Measurements from ENCODE around the gene COPS6.

DNA sequence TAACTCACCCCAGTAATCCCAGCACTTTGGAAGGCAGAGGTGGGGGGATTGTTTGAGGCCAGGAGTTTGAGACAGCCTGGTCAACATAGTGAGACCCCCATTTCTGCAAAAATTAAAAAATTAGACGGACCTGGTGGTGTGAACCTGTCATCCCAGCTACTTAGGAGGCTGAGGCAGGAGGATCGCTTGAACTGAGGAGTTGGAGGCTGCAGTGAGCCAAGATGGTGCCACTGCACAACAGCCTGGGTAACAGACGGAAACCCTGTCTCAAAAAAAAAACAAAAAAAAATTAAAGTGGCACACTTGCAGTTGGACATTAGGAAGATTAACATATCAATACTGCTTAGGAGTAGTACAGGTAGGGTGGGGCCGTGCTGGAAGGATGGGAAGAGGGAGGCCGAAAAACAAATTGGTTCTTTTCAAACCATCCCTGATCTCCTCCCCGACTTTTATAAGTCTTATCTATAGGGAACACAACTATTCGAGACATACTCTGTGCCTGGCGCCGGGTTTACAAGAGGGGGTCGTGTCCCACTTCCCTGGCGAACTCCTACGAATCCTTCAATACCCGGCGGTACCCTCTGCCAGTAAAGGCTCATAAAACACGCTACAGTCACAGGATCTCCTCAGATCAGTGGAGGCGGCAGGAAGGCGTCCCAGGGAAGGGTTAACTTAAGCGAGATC is 29.8 kb downstream of the COPS6 start:
- TF ChIP-seq ZNF70 (CRISPR knock-in tag; IDR thresholded peaks at IDR 0.05), result no peak
- no peak for TF ChIP-seq ZNF565 (CRISPR knock-in tag; conservative IDR thresholded peaks at IDR 0.05; ENCODE audit: low read depth)
- TF ChIP-seq RARB (CRISPR knock-in tag; IDR thresholded peaks at IDR 0.05), result no peak
- TF ChIP-seq, protein P1, sequence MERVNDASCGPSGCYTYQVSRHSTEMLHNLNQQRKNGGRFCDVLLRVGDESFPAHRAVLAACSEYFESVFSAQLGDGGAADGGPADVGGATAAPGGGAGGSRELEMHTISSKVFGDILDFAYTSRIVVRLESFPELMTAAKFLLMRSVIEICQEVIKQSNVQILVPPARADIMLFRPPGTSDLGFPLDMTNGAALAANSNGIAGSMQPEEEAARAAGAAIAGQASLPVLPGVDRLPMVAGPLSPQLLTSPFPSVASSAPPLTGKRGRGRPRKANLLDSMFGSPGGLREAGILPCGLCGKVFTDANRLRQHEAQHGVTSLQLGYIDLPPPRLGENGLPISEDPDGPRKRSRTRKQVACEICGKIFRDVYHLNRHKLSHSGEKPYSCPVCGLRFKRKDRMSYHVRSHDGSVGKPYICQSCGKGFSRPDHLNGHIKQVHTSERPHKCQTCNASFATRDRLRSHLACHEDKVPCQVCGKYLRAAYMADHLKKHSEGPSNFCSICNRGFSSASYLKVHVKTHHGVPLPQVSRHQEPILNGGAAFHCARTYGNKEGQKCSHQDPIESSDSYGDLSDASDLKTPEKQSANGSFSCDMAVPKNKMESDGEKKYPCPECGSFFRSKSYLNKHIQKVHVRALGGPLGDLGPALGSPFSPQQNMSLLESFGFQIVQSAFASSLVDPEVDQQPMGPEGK (CRISPR knock-in tag; IDR thresholded peaks at IDR 0.05; ENCODE audit: borderline replicate concordance), result no peak
- TF ChIP-seq ZNF8 (CRISPR knock-in tag; IDR thresholded peaks at IDR 0.05), result no peak
- no peak for TF ChIP-seq TOX (CRISPR knock-in tag; IDR thresholded peaks at IDR 0.05; ENCODE audit: borderline replicate concordance)
- TF ChIP-seq ZC3H10 (CRISPR knock-in tag; IDR thresholded peaks at IDR 0.05), result no peak
- TF ChIP-seq ARNTL (CRISPR knock-in tag; IDR thresholded peaks at IDR 0.05; ENCODE audit: borderline replicate concordance, low read depth), result no peak
- TF ChIP-seq ISL1 (CRISPR knock-in tag; IDR thresholded peaks at IDR 0.05), result no peak
- TF ChIP-seq, protein P2, sequence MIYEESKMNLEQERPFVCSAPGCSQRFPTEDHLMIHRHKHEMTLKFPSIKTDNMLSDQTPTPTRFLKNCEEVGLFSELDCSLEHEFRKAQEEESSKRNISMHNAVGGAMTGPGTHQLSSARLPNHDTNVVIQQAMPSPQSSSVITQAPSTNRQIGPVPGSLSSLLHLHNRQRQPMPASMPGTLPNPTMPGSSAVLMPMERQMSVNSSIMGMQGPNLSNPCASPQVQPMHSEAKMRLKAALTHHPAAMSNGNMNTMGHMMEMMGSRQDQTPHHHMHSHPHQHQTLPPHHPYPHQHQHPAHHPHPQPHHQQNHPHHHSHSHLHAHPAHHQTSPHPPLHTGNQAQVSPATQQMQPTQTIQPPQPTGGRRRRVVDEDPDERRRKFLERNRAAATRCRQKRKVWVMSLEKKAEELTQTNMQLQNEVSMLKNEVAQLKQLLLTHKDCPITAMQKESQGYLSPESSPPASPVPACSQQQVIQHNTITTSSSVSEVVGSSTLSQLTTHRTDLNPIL (CRISPR knock-in tag; IDR thresholded peaks at IDR 0.05; ENCODE audit: low read depth), result no peak
- TF ChIP-seq, protein P3, sequence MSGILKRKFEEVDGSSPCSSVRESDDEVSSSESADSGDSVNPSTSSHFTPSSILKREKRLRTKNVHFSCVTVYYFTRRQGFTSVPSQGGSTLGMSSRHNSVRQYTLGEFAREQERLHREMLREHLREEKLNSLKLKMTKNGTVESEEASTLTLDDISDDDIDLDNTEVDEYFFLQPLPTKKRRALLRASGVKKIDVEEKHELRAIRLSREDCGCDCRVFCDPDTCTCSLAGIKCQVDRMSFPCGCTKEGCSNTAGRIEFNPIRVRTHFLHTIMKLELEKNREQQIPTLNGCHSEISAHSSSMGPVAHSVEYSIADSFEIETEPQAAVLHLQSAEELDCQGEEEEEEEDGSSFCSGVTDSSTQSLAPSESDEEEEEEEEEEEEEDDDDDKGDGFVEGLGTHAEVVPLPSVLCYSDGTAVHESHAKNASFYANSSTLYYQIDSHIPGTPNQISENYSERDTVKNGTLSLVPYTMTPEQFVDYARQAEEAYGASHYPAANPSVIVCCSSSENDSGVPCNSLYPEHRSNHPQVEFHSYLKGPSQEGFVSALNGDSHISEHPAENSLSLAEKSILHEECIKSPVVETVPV (CRISPR knock-in tag; IDR thresholded peaks at IDR 0.05), result no peak
- TF ChIP-seq PPARA (CRISPR knock-in tag; IDR thresholded peaks at IDR 0.05; ENCODE audit: borderline replicate concordance), result no peak

Measured in SK-N-SH treated with all-trans-retinoic acid at 6 μM for 48 hours (cell line).